Neural cell (in vitro differentiated cells): ENCODE data around the gene ABCA13. TPM values are rescaled to one million over a fixed set of nuclear protein-coding genes. Genes with fewer than 3 reads are reported as not detected.

ENCODE experiments used
- H2AFZ ChIP-seq: fragments of 200-600, 300-800 bp; sonication (generic), shearing (Covaris generic); 2 replicates; pipeline ENCODE4 v1.6.0; 2014; ENCODE audit warnings: low read depth, mild to moderate bottlenecking, antibody characterized with exemption, low read length, moderate library complexity
- H3F3A ChIP-seq: fragments of 200-600 bp; shearing (Covaris generic); 2 replicates; pipeline ENCODE4 v1.6.1; 2016; ENCODE audit warnings: mild to moderate bottlenecking, moderate library complexity, mixed read lengths, antibody characterized with exemption, low read length; ENCODE audit not compliant: insufficient read depth, poor library complexity, severe bottlenecking
- H3K27ac ChIP-seq: fragments of 200-600, 300-800 bp; sonication (generic), shearing (Covaris generic); 2 replicates; pipeline ENCODE4 v1.5.1; 2014; ENCODE audit warnings: mild to moderate bottlenecking, low read length, moderate library complexity
- H3K27me3 ChIP-seq: fragments of 300-800, 200-600 bp; sonication (generic), shearing (Covaris generic); 2 replicates; pipeline ENCODE4 v1.6.0; 2014; ENCODE audit warnings: mild to moderate bottlenecking, low read depth, low read length, moderate library complexity; ENCODE audit not compliant: insufficient read depth
- H3K36me3 ChIP-seq: fragments of 300-800, 200-600 bp; sonication (generic), shearing (Covaris generic); 2 replicates; pipeline ENCODE4 v1.5.1; 2014; ENCODE audit warnings: mild to moderate bottlenecking, antibody characterized with exemption, low read length, moderate library complexity; ENCODE audit not compliant: insufficient read depth
- H3K4me2 ChIP-seq: fragments of 300-800, 200-600 bp; sonication (generic), shearing (Covaris generic); 2 replicates; pipeline ENCODE4 v1.6.0; 2014; ENCODE audit warnings: mild to moderate bottlenecking, low read length
- H3K4me3 ChIP-seq: fragments of 300-800, 200-600 bp; sonication (generic), shearing (Covaris generic); 2 replicates; pipeline ENCODE4 v1.5.1; 2014; ENCODE audit warnings: mild to moderate bottlenecking, low read length, moderate library complexity
- H3K79me2 ChIP-seq: fragments of 200-600 bp; shearing (Covaris generic); replicated peaks from 2 replicates; pipeline ENCODE4 v1.6.0; 2014; ENCODE audit warnings: mild to moderate bottlenecking, low read length, moderate library complexity; ENCODE audit not compliant: insufficient read depth
- H3K9ac ChIP-seq: fragments of 300-800, 200-600 bp; sonication (generic), shearing (Covaris generic); 2 replicates; pipeline ENCODE4 v1.6.1; 2016; ENCODE audit warnings: mild to moderate bottlenecking, low read length, mixed read lengths
- H3K9me2 ChIP-seq: fragments of 200-600 bp; shearing (Covaris generic); 2 replicates; pipeline ENCODE4 v1.6.1; 2016; ENCODE audit warnings: mild to moderate bottlenecking, low read length, mixed read lengths; ENCODE audit not compliant: insufficient read depth
- H3K9me3 ChIP-seq: fragments of 200-600, 300-800 bp; sonication (generic), shearing (Covaris generic); 2 replicates; pipeline ENCODE4 v1.6.1; 2016; ENCODE audit warnings: mild to moderate bottlenecking, mixed run types, low read length, moderate library complexity, mixed read lengths
- H4K20me1 ChIP-seq: fragments of 200-600 bp; shearing (Covaris generic); 2 replicates; pipeline ENCODE4 v1.6.1; 2016; ENCODE audit warnings: mild to moderate bottlenecking, mixed run types; ENCODE audit not compliant: insufficient read depth
- EP300 ChIP-seq: fragments of 450-650 bp; conservative IDR thresholded peaks from 2 replicates; pipeline ENCODE4 v1.6.1; 2014; ENCODE audit warnings: antibody characterized with exemption, mild to moderate bottlenecking, moderate library complexity; ENCODE audit not compliant: poor library complexity, severe bottlenecking
- EZH2 ChIP-seq: fragments of 200-600, 300-800 bp; shearing (Covaris generic), sonication (generic); IDR thresholded peaks from 2 replicates; pipeline ENCODE4 v1.6.1; 2014; ENCODE audit warnings: antibody characterized with exemption, low read length, borderline replicate concordance, mild to moderate bottlenecking; ENCODE audit not compliant: insufficient read depth, poor library complexity, severe bottlenecking
- MXI1 ChIP-seq: fragments of 450-650 bp; conservative IDR thresholded peaks from 2 replicates; pipeline ENCODE4 v1.6.1; 2014; ENCODE audit warnings: antibody characterized with exemption, mild to moderate bottlenecking; ENCODE audit not compliant: poor library complexity, severe bottlenecking
- POLR2AphosphoS5 ChIP-seq: IDR thresholded peaks from 2 replicates; pipeline ENCODE4 v1.6.1; 2012
- RAD21 ChIP-seq: fragments of 450-650 bp; conservative IDR thresholded peaks from 2 replicates; pipeline ENCODE4 v1.6.1; 2014; ENCODE audit warnings: antibody characterized with exemption, mild to moderate bottlenecking, moderate library complexity
- SMC3 ChIP-seq: fragments of 450-650 bp; conservative IDR thresholded peaks from 2 replicates; pipeline ENCODE4 v1.6.1; 2014; ENCODE audit warnings: antibody characterized with exemption, mild to moderate bottlenecking, moderate library complexity; ENCODE audit not compliant: poor library complexity
- TAF1 ChIP-seq: IDR thresholded peaks from 2 replicates; pipeline ENCODE4 v1.6.1; 2012; ENCODE audit warnings: low read depth
- polyA plus RNA-seq: library from polyadenylated mRNA; depleted of rRNA; stranded (reverse); fragments of >200 nt; gene quantifications from 2 replicates; pipeline ENCODE4 v1.2.3, GENCODE V29; 2014
- TF ChIP-seq, protein P1 (sequence below): fragments of 450-650 bp; IDR thresholded peaks from 2 replicates; pipeline ENCODE4 v1.5.1; 2014; ENCODE audit warnings: antibody characterized with exemption, mild to moderate bottlenecking, moderate library complexity; ENCODE audit not compliant: poor library complexity, severe bottlenecking
- TF ChIP-seq, protein P2 (sequence below): IDR thresholded peaks from 2 replicates; pipeline ENCODE4 v1.6.1; 2012; ENCODE audit warnings: borderline replicate concordance

ABCA13 gene
- polyA plus RNA-seq, 1 donor from 2014 or later = 0.20 TPM

DNA sequence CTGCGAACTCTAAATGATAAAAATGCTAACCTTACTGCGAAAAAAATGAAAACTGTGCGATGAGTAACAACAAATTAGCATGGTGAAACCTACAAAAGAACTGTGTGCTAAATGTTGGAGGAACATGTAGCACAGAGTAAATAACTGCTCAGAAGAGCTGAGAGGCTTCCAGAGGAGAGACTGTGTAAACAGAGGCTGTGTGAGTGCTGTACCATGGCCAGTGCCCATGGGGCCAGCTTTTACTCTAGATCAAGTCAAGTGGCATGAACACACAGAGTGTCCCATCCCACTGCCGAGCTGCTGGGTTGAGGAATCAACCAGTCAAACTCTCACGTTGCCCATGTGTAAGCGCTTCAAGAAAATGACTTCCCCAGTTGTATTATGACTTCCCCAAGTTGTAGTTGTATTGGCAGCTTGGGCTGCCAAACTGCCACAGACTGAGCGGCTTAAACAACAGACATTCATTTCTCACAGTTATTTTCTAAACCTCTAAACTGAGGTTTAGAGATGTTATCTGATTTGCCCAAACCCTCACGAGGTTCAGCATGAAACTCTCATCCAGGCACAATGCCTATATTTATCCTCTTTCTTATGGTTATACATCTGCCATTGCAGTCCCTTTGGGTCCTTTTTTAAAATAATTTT lies 270.7 kb downstream of the ABCA13 start:
- no peak overlapping the region for H2AFZ ChIP-seq
- no peaks in the 10 kb centered on the region for H3K9me2 ChIP-seq
- H3K27ac ChIP-seq = no peak overlapping the region
- no peak overlapping the region for H3K4me2 ChIP-seq
- no peak overlapping the region for H3K9ac ChIP-seq
- no peaks in the 10 kb centered on the region for H3F3A ChIP-seq
- no peaks in the 10 kb centered on the region for H3K9me3 ChIP-seq
- no peaks in the 10 kb centered on the region for H4K20me1 ChIP-seq
- H3K27me3 ChIP-seq = no peaks in the 10 kb centered on the region
- no peak overlapping the region for H3K4me3 ChIP-seq
- H3K79me2 ChIP-seq = no peaks in the 10 kb centered on the region
- TF ChIP-seq RAD21 = no peak
- no peak for TF ChIP-seq EP300
- TF ChIP-seq TAF1 = no peak
- TF ChIP-seq EZH2 = no peak
- no peak for TF ChIP-seq MXI1
- TF ChIP-seq, protein P1, sequence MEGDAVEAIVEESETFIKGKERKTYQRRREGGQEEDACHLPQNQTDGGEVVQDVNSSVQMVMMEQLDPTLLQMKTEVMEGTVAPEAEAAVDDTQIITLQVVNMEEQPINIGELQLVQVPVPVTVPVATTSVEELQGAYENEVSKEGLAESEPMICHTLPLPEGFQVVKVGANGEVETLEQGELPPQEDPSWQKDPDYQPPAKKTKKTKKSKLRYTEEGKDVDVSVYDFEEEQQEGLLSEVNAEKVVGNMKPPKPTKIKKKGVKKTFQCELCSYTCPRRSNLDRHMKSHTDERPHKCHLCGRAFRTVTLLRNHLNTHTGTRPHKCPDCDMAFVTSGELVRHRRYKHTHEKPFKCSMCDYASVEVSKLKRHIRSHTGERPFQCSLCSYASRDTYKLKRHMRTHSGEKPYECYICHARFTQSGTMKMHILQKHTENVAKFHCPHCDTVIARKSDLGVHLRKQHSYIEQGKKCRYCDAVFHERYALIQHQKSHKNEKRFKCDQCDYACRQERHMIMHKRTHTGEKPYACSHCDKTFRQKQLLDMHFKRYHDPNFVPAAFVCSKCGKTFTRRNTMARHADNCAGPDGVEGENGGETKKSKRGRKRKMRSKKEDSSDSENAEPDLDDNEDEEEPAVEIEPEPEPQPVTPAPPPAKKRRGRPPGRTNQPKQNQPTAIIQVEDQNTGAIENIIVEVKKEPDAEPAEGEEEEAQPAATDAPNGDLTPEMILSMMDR = no peak
- TF ChIP-seq, protein P2, sequence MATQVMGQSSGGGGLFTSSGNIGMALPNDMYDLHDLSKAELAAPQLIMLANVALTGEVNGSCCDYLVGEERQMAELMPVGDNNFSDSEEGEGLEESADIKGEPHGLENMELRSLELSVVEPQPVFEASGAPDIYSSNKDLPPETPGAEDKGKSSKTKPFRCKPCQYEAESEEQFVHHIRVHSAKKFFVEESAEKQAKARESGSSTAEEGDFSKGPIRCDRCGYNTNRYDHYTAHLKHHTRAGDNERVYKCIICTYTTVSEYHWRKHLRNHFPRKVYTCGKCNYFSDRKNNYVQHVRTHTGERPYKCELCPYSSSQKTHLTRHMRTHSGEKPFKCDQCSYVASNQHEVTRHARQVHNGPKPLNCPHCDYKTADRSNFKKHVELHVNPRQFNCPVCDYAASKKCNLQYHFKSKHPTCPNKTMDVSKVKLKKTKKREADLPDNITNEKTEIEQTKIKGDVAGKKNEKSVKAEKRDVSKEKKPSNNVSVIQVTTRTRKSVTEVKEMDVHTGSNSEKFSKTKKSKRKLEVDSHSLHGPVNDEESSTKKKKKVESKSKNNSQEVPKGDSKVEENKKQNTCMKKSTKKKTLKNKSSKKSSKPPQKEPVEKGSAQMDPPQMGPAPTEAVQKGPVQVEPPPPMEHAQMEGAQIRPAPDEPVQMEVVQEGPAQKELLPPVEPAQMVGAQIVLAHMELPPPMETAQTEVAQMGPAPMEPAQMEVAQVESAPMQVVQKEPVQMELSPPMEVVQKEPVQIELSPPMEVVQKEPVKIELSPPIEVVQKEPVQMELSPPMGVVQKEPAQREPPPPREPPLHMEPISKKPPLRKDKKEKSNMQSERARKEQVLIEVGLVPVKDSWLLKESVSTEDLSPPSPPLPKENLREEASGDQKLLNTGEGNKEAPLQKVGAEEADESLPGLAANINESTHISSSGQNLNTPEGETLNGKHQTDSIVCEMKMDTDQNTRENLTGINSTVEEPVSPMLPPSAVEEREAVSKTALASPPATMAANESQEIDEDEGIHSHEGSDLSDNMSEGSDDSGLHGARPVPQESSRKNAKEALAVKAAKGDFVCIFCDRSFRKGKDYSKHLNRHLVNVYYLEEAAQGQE = no peak
- TF ChIP-seq SMC3 = no peak
- TF ChIP-seq POLR2AphosphoS5 = no peak
- no peaks in the 10 kb centered on the region for H3K36me3 ChIP-seq

DNA sequence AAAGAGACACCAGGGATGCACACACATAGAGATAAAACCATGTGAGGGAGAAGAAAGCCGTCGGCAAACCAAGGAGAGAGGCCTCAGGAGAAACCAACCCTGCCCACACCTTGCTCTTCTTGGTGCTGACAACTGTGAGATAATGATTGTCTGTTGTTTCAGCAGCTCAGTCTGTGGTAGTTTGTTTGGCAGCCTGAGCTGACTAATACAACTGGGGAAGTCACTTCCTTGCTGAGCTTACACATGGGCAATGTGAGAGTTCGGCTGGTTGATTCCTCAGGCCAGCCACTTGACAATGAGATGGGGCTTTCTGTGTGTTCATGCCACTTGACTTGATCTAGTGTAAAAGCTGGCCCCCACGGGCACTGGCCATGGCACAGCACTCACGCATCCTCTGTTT lies 271.8 kb downstream of the ABCA13 start:
- no peaks in the 10 kb centered on the region for H3K79me2 ChIP-seq
- no peak overlapping the region for H2AFZ ChIP-seq
- no peak for TF ChIP-seq SMC3
- TF ChIP-seq, protein P2 = no peak
- no peak for TF ChIP-seq TAF1
- no peak for TF ChIP-seq EP300
- no peak for TF ChIP-seq POLR2AphosphoS5
- TF ChIP-seq EZH2 = no peak
- TF ChIP-seq RAD21 = no peak
- TF ChIP-seq MXI1 = no peak
- TF ChIP-seq, protein P1 = no peak
- no peak overlapping the region for H3K27ac ChIP-seq
- no peaks in the 10 kb centered on the region for H3K27me3 ChIP-seq
- no peak overlapping the region for H3K9ac ChIP-seq
- H3K4me2 ChIP-seq = no peak overlapping the region
- no peak overlapping the region for H3K4me3 ChIP-seq
- no peaks in the 10 kb centered on the region for H4K20me1 ChIP-seq
- H3K9me3 ChIP-seq = no peaks in the 10 kb centered on the region
- no peaks in the 10 kb centered on the region for H3K36me3 ChIP-seq
- H3F3A ChIP-seq = no peaks in the 10 kb centered on the region
- no peaks in the 10 kb centered on the region for H3K9me2 ChIP-seq
